Keratinocyte (primary cell): ENCODE results near the gene COX6B1. TPM values are rescaled to one million over a fixed set of nuclear protein-coding genes. Genes with fewer than 3 reads are reported as not detected.
"Not testable (repeated sequence)": the region's sequence is repeated elsewhere in the genome, so short reads cannot be mapped to it uniquely, and the experiment has no call there.

Source experiments
- DNase-seq: peaks from one replicate; pipeline ENCODE4 v3.0.0-alpha.2; 2011; ENCODE audit warnings: low read depth, missing footprints, low spot score
- FAIRE-seq: peaks from 2 replicates; lab custom pipeline; 2011; peaks lifted over from hg19 to GRCh38; lab: Jason Lieb, UNC
- H2AFZ ChIP-seq: 2 replicates; pipeline ENCODE4 v1.6.0; 2012; ENCODE audit warnings: low read length, control low read depth, inconsistent platforms; ENCODE audit not compliant: control insufficient read depth
- H3K27ac ChIP-seq: 2 replicates; pipeline ENCODE4 v1.5.1; 2011; ENCODE audit warnings: low read length; ENCODE audit not compliant: control insufficient read depth, insufficient read depth
- H3K27me3 ChIP-seq: 3 replicates; pipeline ENCODE4 v1.6.0; 2011; ENCODE audit warnings: low read length; ENCODE audit not compliant: control insufficient read depth, insufficient read depth; ENCODE audit errors: extremely low read depth
- H3K36me3 ChIP-seq, 2 experiments: 2 replicates in 1 of 2; 3 replicates in 1 of 2; pipeline ENCODE4 v1.5.1; 2011; ENCODE audit warnings: low read length in 2 of 2, mild to moderate bottlenecking in 1 of 2; ENCODE audit not compliant: control insufficient read depth in 2 of 2, insufficient read depth in 2 of 2; ENCODE audit errors: extremely low read depth in 1 of 2
- H3K4me1 ChIP-seq: 3 replicates; pipeline ENCODE4 v1.5.1; 2011; ENCODE audit warnings: low read length; ENCODE audit not compliant: control insufficient read depth, insufficient read depth; ENCODE audit errors: extremely low read depth
- H3K4me2 ChIP-seq: 3 replicates; pipeline ENCODE4 v1.6.0; 2011; ENCODE audit warnings: low read depth, low read length; ENCODE audit not compliant: control insufficient read depth, insufficient read depth; ENCODE audit errors: extremely low read depth
- H3K4me3 ChIP-seq, 3 experiments: fragments of 200-600 bp in 1 of 3; sonication (generic) in 1 of 3; 2 replicates in 2 of 3; 3 replicates in 1 of 3; pipeline ENCODE4 v1.5.1; 2011 to 2016; ENCODE audit warnings: low read length in 3 of 3, mild to moderate bottlenecking in 3 of 3, control low read depth in 2 of 3, inconsistent platforms in 1 of 3, low read depth in 1 of 3, mixed read lengths in 1 of 3, mixed run types in 1 of 3, moderate library complexity in 1 of 3; ENCODE audit not compliant: control insufficient read depth in 2 of 3, insufficient read depth in 2 of 3; ENCODE audit errors: extremely low read depth in 1 of 3
- H3K79me2 ChIP-seq: 2 replicates; pipeline ENCODE4 v1.6.0; 2012; ENCODE audit warnings: low read length; ENCODE audit not compliant: control insufficient read depth, insufficient read depth
- H3K9ac ChIP-seq: 3 replicates; pipeline ENCODE4 v1.6.0; 2011; ENCODE audit warnings: low read length; ENCODE audit not compliant: control insufficient read depth, insufficient read depth; ENCODE audit errors: extremely low read depth
- H3K9me1 ChIP-seq: 3 replicates; pipeline ENCODE4 v1.6.0; 2011; ENCODE audit warnings: low read length; ENCODE audit not compliant: control insufficient read depth, insufficient read depth; ENCODE audit errors: extremely low read depth
- H3K9me3 ChIP-seq: 2 replicates; pipeline ENCODE4 v1.5.1; 2012; ENCODE audit warnings: low read depth, low read length; ENCODE audit not compliant: control insufficient read depth
- H4K20me1 ChIP-seq: 3 replicates; pipeline ENCODE4 v1.6.0; 2011; ENCODE audit warnings: low read length; ENCODE audit not compliant: control insufficient read depth, insufficient read depth; ENCODE audit errors: extremely low read depth
- CTCF ChIP-seq, 3 experiments: IDR thresholded peaks in 1 of 3; conservative IDR thresholded peaks in 1 of 3; optimal IDR thresholded peaks in 1 of 3; 2 replicates in 2 of 3; 3 replicates in 1 of 3; pipeline versions ENCODE3 to v1.5.1; 2011; ENCODE audit warnings: low read length in 3 of 3, mild to moderate bottlenecking in 3 of 3, moderate library complexity in 2 of 3, control low read depth in 1 of 3, inconsistent platforms in 1 of 3; ENCODE audit not compliant: insufficient read depth in 2 of 3; ENCODE audit errors: extremely low read depth in 1 of 3
- EZH2 ChIP-seq: IDR thresholded peaks from one replicate; pipeline ENCODE4 v1.6.1; 2012; ENCODE audit warnings: inconsistent platforms, mild to moderate bottlenecking, low read length, moderate library complexity
- dilution Hi-C: fragments of 300-500 bp; cut with MboI; formaldehyde crosslinking; loops from one replicate; pipeline ENCODE4 v1.7.0; 2020; ENCODE audit warnings: low sequenced_read_pairs; ENCODE audit not compliant: extremely low pct_ligation_motif_present
- polyA plus RNA-seq, 5 experiments: library from polyadenylated mRNA; depleted of rRNA in 3 of 5; stranded (reverse) in 3 of 5; stranded (forward) in 1 of 5; unstranded in 1 of 5; fragments of >200 nt; gene quantifications; 1 replicate in 1 of 5; 2 replicates in 3 of 5; 3 replicates in 1 of 5; pipeline versions ENCODE4 v1.2.1 to v1.2.3, GENCODE V29; 2011 to 2012; ENCODE audit warnings: missing spikeins in 2 of 5, low read depth in 1 of 5, low replicate concordance in 1 of 5

COX6B1 gene
- polyA plus RNA-seq, 1 donor (not counting 4 experiments of a cell fraction or from before 2014, with no cell fraction given): 509 TPM

- Histone ChIP-seq H3K9ac (no peak overlapping the region), H4K20me1 (no peaks in the 10 kb centered on the region), H3K36me3 (peaks cover 0 to 2% of the 10 kb centered on the region in 2 experiments), H3K27me3 (no peaks in the 10 kb centered on the region), H3K4me3 (no peak overlapping the region), H3K9me3 (no peaks in the 10 kb centered on the region), H3K4me1 (peaks cover 19% of the 10 kb centered on the region), H3K4me2 (peak overlapping the region; percentile 96), H3K27ac (no peak overlapping the region), H3K9me1 (no peaks in the 10 kb centered on the region), H3K79me2 (peaks cover 25% of the 10 kb centered on the region), H2AFZ (no peak overlapping the region)
- no peak for TF ChIP-seq CTCF (optimal IDR thresholded peaks at IDR 0.05 in 1 of 3, IDR thresholded peaks at IDR 0.05 in 1 of 3, conservative IDR thresholded peaks at IDR 0.05 in 1 of 3; ENCODE audit: extremely low read depth in 1 of 3, insufficient read depth in 2 of 3, low read length in 3 of 3)
- no peak for TF ChIP-seq EZH2
- FAIRE-seq (no peak), DNase-seq (no peak)
- dilution Hi-C loops: no loop called here
These were observed 2.2 kb upstream of the COX6B1 start for GRCh38 chr19:35645680-35646511.

DNA sequence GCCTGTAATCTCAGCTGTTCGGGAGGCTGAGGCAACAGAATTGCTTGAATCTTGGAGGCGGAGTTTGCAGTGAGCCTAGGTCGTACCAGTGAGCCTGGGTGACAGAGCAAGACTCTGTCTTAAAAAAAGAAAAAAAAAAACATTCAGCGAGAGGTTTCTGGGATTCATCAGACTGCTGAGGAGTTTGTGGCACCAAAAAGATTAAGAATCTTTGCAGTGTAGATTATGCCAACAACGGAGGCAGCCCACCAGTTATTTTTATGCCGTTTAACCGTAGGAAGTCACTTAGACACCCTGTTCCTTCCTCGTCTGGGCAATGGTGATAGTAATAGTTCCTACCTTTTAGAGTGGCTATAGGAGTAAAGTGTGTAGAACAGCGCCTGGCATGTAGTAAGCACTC, 2.5 kb downstream of the COX6B1 start:
- no peaks in the 10 kb centered on the region for H3K9me1 ChIP-seq
- dilution Hi-C loops: no loop called here
- peaks cover 32% of the 10 kb centered on the region for H3K79me2 ChIP-seq
- peaks cover 11 to 12% of the 10 kb centered on the region in 2 experiments for H3K36me3 ChIP-seq
- no peak overlapping the region for H3K27ac ChIP-seq
- peaks cover 4% of the 10 kb centered on the region for H3K4me1 ChIP-seq
- H3K9ac ChIP-seq: no peak overlapping the region
- no peaks in the 10 kb centered on the region for H3K27me3 ChIP-seq
- no peak overlapping the region for H3K4me2 ChIP-seq
- no peak overlapping the region for H2AFZ ChIP-seq
- H4K20me1 ChIP-seq: no peaks in the 10 kb centered on the region
- no peaks in the 10 kb centered on the region for H3K9me3 ChIP-seq
- TF ChIP-seq EZH2 (no peak), CTCF (optimal IDR thresholded peaks at IDR 0.05 in 1 of 3, IDR thresholded peaks at IDR 0.05 in 1 of 3, conservative IDR thresholded peaks at IDR 0.05 in 1 of 3; ENCODE audit: extremely low read depth in 1 of 3, insufficient read depth in 2 of 3, low read length in 3 of 3) (no peak)
- no peak overlapping the region for H3K4me3 ChIP-seq
- DNase-seq: no peak
- no peak for FAIRE-seq

DNA sequence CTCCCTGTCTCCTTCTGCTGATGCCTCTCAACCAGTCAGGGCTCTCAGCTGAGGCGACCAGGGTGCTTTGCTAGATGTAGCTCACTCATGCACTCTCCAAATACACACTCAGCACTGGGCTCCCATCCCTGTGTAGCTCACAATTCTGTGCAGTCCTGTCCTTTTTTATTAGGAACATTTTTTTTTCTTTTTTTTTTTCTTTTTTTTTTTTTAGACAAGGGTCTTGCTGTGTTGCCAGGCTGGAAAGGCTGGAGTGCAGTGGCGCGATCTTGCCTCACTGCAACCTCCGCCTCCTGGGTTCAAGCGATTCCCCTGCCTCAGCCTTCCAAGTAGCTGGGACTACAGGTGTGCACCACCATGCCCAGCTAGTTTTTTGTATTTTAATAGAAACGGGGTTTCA, 6.7 kb downstream of the COX6B1 start:
- H3K4me1 ChIP-seq, FAIRE-seq, H3K9me1 ChIP-seq, H3K27ac ChIP-seq, DNase-seq, H2AFZ ChIP-seq, H3K4me2 ChIP-seq, dilution Hi-C loops, H3K9me3 ChIP-seq, H3K9ac ChIP-seq, H3K27me3 ChIP-seq, H3K4me3 ChIP-seq, H4K20me1 ChIP-seq: not testable (repeated sequence)
- H3K36me3 ChIP-seq: peaks cover 24 to 26% of the 10 kb centered on the region in 2 experiments
- peaks cover 16% of the 10 kb centered on the region for H3K79me2 ChIP-seq
